Esophagus (tissue), 2 donors: ENCODE results near the gene OR52H1. TPM values are rescaled to one million over a fixed set of nuclear protein-coding genes. Genes with fewer than 3 reads are reported as not detected.

Source experiments
- H3K27ac ChIP-seq, 2 donors: one replicate each; pipeline ENCODE4 v1.5.1; 2013; ENCODE audit warnings: low read depth in 2 of 2, mild to moderate bottlenecking in 2 of 2, inconsistent platforms in 1 of 2, low read length in 1 of 2, moderate library complexity in 1 of 2
- H3K27me3 ChIP-seq, 2 donors: one replicate each; pipeline ENCODE4 v1.6.1; 2013; ENCODE audit warnings: low read length in 2 of 2, control low read depth in 1 of 2, mild to moderate bottlenecking in 1 of 2; ENCODE audit not compliant: insufficient read depth in 2 of 2, control insufficient read depth in 1 of 2
- H3K36me3 ChIP-seq, 2 donors: one replicate each; pipeline ENCODE4 v1.6.1; 2013; ENCODE audit warnings: low read length in 1 of 2; ENCODE audit not compliant: control insufficient read depth in 2 of 2, insufficient read depth in 2 of 2
- H3K4me1 ChIP-seq, 2 donors: one replicate each; pipeline ENCODE4 v1.6.1; 2013; ENCODE audit warnings: low read length in 1 of 2; ENCODE audit not compliant: control insufficient read depth in 2 of 2, insufficient read depth in 2 of 2
- H3K4me3 ChIP-seq, 2 donors: one replicate each; pipeline ENCODE4 v1.5.1; 2013; ENCODE audit warnings: low read length in 2 of 2, mild to moderate bottlenecking in 2 of 2, low read depth in 1 of 2, moderate library complexity in 1 of 2
- H3K9me3 ChIP-seq, 2 donors: one replicate each; pipeline ENCODE4 v1.6.1; 2013; ENCODE audit warnings: mild to moderate bottlenecking in 2 of 2, low read depth in 1 of 2, low read length in 1 of 2, moderate library complexity in 1 of 2; ENCODE audit not compliant: control insufficient read depth in 2 of 2, insufficient read depth in 1 of 2
- WGBS, 2 donors: extraction: QIAGEN DNeasy Blood & Tissue Kit; methylation state at CpG; one replicate each; pipeline ENCODE4 v1.1.7; 2013; 5-methylcytosine and 5-hydroxymethylcytosine counted together
- polyA plus RNA-seq, 2 donors: library from polyadenylated mRNA; stranded (reverse); fragments of 200-250 nt; gene quantifications; one replicate each; pipeline ENCODE4 v1.2.3, GENCODE V29; 2013
- donor health status: healthy with polysubstance abuse.
- donor health status: Bipolar disorder and iron deficiency.

OR52H1 gene
- polyA plus RNA-seq, 2 donors = not detected

GRCh38 chr11:5577101-5577500 lies 28.8 kb upstream of the OR52H1 start:
- H3K4me1 ChIP-seq = no peaks in the 10 kb centered on the region
- no peaks in the 10 kb centered on the region for H3K36me3 ChIP-seq
- H3K9me3 ChIP-seq = no peaks in the 10 kb centered on the region
- H3K4me3 ChIP-seq = no peak overlapping the region
- H3K27ac ChIP-seq = no peak overlapping the region
- H3K27me3 ChIP-seq = no peaks in the 10 kb centered on the region

GRCh38 chr11:5575152-5575551 lies 26.8 kb upstream of the OR52H1 start:
- no peaks in the 10 kb centered on the region for H3K4me1 ChIP-seq
- no peaks in the 10 kb centered on the region for H3K9me3 ChIP-seq
- H3K27me3 ChIP-seq = no peaks in the 10 kb centered on the region
- no peak overlapping the region for H3K27ac ChIP-seq
- H3K36me3 ChIP-seq = no peaks in the 10 kb centered on the region
- WGBS, 2 donors = 62 to 73% methylated on average over 4 of the region's 4 CpGs
- H3K4me3 ChIP-seq = no peak overlapping the region

DNA sequence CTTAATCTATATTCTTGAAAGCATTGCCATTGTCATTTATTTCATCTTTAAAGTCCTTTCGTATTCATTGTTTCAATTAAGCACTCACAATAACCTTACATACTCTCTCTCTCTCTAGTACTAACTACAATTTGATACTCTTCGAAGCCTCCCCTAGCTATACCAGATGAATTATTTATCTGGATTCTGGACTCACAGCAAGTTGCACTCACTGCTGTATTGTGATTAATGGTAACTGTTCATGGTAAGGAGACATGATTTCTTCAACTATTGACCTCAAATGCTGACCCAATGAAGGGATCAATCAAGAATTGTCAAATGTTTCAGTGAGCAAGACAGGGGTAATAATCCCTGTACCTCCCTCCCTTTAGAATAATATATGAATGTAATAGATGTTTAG lies 26.3 kb upstream of the OR52H1 start:
- Histone ChIP-seq H3K27me3 (no peaks in the 10 kb centered on the region), H3K9me3 (no peaks in the 10 kb centered on the region), H3K27ac (no peak overlapping the region), H3K4me3 (no peak overlapping the region), H3K36me3 (no peaks in the 10 kb centered on the region), H3K4me1 (no peaks in the 10 kb centered on the region)
- WGBS, 2 donors = 89 to 90% methylated on average over 2 of the region's 2 CpGs

GRCh38 chr11:5564259-5565019 lies 16.1 kb upstream of the OR52H1 start:
- no peaks in the 10 kb centered on the region for H3K4me1 ChIP-seq
- no peak overlapping the region for H3K4me3 ChIP-seq
- no peak overlapping the region for H3K27ac ChIP-seq
- no peaks in the 10 kb centered on the region for H3K36me3 ChIP-seq
- no peaks in the 10 kb centered on the region for H3K9me3 ChIP-seq
- 70 to 73% methylated on average over 1 of the region's 1 CpG for WGBS, 2 donors
- H3K27me3 ChIP-seq = no peaks in the 10 kb centered on the region

DNA sequence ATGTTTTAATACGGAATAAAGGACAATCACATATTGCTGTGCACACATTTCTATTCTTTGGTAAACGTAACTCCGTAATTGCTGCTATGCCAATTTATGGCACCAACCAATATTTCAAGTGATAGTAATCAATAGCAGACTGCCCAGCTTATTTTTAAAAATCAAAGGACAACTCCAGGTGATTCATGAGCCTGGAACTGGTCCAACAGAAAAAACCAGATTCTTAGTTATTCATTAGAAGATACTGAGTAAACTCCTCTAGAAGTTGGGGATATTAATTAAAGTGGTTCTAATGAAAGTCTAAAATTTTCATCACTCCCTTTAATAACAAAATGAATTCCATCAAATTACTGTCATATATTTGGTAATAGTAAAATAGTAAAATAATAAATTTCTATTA lies 9.4 kb upstream of the OR52H1 start:
- 46 to 54% methylated on average over 3 of the region's 3 CpGs for WGBS, 2 donors
- Histone ChIP-seq H3K4me1 (no peaks in the 10 kb centered on the region), H3K4me3 (no peak overlapping the region), H3K27me3 (no peaks in the 10 kb centered on the region), H3K36me3 (no peaks in the 10 kb centered on the region), H3K27ac (no peak overlapping the region), H3K9me3 (no peaks in the 10 kb centered on the region)

DNA sequence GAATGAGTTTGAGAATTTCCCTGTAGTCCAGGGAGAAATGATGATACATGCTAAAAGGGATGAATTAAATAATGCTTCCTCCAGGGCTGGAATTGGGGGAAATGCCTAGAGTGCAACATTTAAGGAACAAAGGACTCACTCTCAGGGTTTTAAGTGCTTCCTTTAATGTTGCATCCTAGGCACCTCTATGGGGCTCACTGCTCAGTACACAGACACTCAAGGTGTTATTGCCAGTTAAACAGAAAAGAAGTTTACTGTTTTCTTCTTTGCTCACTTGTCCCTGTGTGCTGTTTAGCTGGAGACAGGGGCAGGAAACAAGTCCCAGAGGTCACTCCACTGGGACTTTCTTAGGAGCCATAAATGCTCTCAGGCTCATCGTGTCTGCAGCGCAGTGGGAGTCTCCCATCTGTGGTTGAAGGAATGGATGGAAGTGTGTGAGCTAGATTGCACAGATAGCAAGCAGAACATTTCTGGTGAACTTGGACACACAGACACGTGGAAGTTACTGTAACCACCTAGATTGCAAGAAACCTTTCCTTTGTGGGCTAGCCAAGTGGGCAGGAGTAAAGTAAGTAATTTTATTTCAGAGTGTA lies 8.4 kb upstream of the OR52H1 start:
- H3K27ac ChIP-seq = no peak overlapping the region
- H3K27me3 ChIP-seq = no peaks in the 10 kb centered on the region
- no peaks in the 10 kb centered on the region for H3K36me3 ChIP-seq
- 56 to 69% methylated on average over 3 of the region's 3 CpGs for WGBS, 2 donors
- no peaks in the 10 kb centered on the region for H3K9me3 ChIP-seq
- H3K4me1 ChIP-seq = no peaks in the 10 kb centered on the region
- H3K4me3 ChIP-seq = no peak overlapping the region

GRCh38 chr11:5553343-5553742 lies 5.0 kb upstream of the OR52H1 start:
- no peaks in the 10 kb centered on the region for H3K27me3 ChIP-seq

GRCh38 chr11:5550440-5551095 lies 2.2 kb upstream of the OR52H1 start:
- 64 to 70% methylated on average over 5 of the region's 5 CpGs for WGBS, 2 donors
- H3K4me3 ChIP-seq = no peak overlapping the region
- H3K9me3 ChIP-seq = no peaks in the 10 kb centered on the region
- no peaks in the 10 kb centered on the region for H3K27me3 ChIP-seq
- no peaks in the 10 kb centered on the region for H3K36me3 ChIP-seq
- H3K4me1 ChIP-seq = no peaks in the 10 kb centered on the region
- H3K27ac ChIP-seq = no peak overlapping the region

More at GRCh38 chr11:5553343-5553742, 5.0 kb upstream of the OR52H1 start:
- Histone ChIP-seq H3K27ac (no peak overlapping the region), H3K4me3 (no peak overlapping the region), H3K4me1 (no peaks in the 10 kb centered on the region), H3K9me3 (no peaks in the 10 kb centered on the region), H3K36me3 (no peaks in the 10 kb centered on the region)

- Histone ChIP-seq H3K9me3 (no peaks in the 10 kb centered on the region), H3K36me3 (no peaks in the 10 kb centered on the region), H3K27ac (no peak overlapping the region), H3K4me3 (no peak overlapping the region), H3K27me3 (no peaks in the 10 kb centered on the region), H3K4me1 (no peaks in the 10 kb centered on the region)
- WGBS, 2 donors = 94 to 95% methylated on average over 1 of the region's 1 CpG
Observed at GRCh38 chr11:5547982-5548381, 358 bp downstream of the OR52H1 start.

DNA sequence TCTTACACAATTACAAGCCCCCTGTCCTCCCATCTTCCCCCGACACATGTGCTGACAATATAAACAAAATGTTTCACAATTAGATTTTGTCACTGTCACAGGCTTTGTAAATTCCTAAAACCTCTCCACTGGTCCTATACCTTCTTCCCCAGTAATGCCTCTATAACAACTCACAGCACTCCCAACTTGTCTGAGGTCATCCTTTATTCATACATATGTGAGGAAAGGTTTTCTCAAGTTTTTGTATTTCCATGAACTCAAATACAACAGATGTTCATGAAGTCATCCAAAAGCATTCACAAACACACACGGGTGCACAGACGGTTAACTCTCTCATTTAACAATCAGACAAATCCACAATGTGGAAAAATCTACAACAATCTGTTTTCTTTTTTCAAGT lies 1.9 kb downstream of the OR52H1 start:
- no peak overlapping the region for H3K27ac ChIP-seq

More for the DNA sequence above, 1.9 kb downstream of the OR52H1 start:
- no peaks in the 10 kb centered on the region for H3K4me1 ChIP-seq
- H3K36me3 ChIP-seq = no peaks in the 10 kb centered on the region
- no peaks in the 10 kb centered on the region for H3K27me3 ChIP-seq
- H3K9me3 ChIP-seq = no peaks in the 10 kb centered on the region
- no peak overlapping the region for H3K4me3 ChIP-seq
- 87% methylated on average over 3 of the region's 3 CpGs for WGBS, 2 donors
